ENCODE results near the gene PFKFB2.

PFKFB2 gene

GRCh38 chr1:207019161-207019560, 33.9 kb upstream of the PFKFB2 start (continued):
- TF ChIP-seq ZNF398 (tag by site-specific recombination; IDR thresholded peaks at IDR 0.05) (no peak), ZNF660 (tag by site-specific recombination; IDR thresholded peaks at IDR 0.05) (no peak), ZBTB21 (tag by site-specific recombination; IDR thresholded peaks at IDR 0.05) (no peak), ZNF488 (tag by site-specific recombination; IDR thresholded peaks at IDR 0.05) (no peak), ZNF114 (tag by site-specific recombination; IDR thresholded peaks at IDR 0.05) (no peak), ZNF223 (tag by site-specific recombination; IDR thresholded peaks at IDR 0.05) (no peak), PRDM1 (tag by site-specific recombination; IDR thresholded peaks at IDR 0.05) (no peak), RBAK (tag by site-specific recombination; IDR thresholded peaks at IDR 0.05) (no peak), ZNF585B (tag by site-specific recombination; IDR thresholded peaks at IDR 0.05) (no peak), ZNF677 (tag by site-specific recombination; IDR thresholded peaks at IDR 0.05) (no peak), ZNF580 (tag by site-specific recombination; IDR thresholded peaks at IDR 0.05) (no peak), ZBTB49 (tag by site-specific recombination; IDR thresholded peaks at IDR 0.05; ENCODE audit: low read depth) (no peak), ZBTB26 (tag by site-specific recombination; optimal IDR thresholded peaks at IDR 0.05) (no peak), ZNF302 (tag by site-specific recombination; IDR thresholded peaks at IDR 0.05; ENCODE audit: low read depth) (no peak), REST (tag by site-specific recombination; IDR thresholded peaks at IDR 0.05) (no peak), GLI4 (tag by site-specific recombination; IDR thresholded peaks at IDR 0.05) (no peak), INSM2 (tag by site-specific recombination; IDR thresholded peaks at IDR 0.05) (no peak)

Measured in HEK293 (cell line).